Fibroblast of mammary gland (primary cell): Measurements from ENCODE around the gene GPRC5D.

Source experiments
- DNase-seq: peaks from one replicate; pipeline ENCODE4 v3.0.0-alpha.2; 2010; ENCODE audit warnings: low read depth
- H3K4me3 ChIP-seq: 2 replicates; pipeline ENCODE4 v1.5.1; 2011; ENCODE audit warnings: low read depth, mild to moderate bottlenecking, low read length, moderate library complexity; ENCODE audit not compliant: control insufficient read depth
- TF ChIP-seq, protein P1 (sequence below): conservative IDR thresholded peaks from 2 replicates; pipeline ENCODE4 v1.5.1; 2011; ENCODE audit warnings: low read depth, low read length, inconsistent platforms; ENCODE audit not compliant: control insufficient read depth, insufficient read depth

The GPRC5D gene

DNA sequence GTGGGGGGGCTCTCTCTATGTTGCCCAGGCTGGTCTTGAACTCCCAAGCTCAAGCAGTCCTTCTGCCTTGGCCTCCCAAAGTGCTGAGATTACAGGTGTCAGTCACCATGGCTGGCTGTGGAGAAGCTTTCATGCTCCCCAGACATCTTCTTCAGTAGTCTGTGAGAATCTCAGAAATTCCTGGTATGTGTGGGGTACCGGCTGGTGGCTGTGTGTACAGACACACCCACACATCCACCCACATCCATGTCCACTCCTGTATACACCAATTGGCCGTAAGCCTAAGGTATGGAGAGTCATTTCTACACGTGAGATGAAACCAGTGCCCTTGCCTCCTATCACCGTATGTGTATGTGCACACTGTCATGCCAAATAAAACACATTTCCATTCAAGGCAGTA, 27.8 kb downstream of the GPRC5D start:
- TF ChIP-seq, protein P1, sequence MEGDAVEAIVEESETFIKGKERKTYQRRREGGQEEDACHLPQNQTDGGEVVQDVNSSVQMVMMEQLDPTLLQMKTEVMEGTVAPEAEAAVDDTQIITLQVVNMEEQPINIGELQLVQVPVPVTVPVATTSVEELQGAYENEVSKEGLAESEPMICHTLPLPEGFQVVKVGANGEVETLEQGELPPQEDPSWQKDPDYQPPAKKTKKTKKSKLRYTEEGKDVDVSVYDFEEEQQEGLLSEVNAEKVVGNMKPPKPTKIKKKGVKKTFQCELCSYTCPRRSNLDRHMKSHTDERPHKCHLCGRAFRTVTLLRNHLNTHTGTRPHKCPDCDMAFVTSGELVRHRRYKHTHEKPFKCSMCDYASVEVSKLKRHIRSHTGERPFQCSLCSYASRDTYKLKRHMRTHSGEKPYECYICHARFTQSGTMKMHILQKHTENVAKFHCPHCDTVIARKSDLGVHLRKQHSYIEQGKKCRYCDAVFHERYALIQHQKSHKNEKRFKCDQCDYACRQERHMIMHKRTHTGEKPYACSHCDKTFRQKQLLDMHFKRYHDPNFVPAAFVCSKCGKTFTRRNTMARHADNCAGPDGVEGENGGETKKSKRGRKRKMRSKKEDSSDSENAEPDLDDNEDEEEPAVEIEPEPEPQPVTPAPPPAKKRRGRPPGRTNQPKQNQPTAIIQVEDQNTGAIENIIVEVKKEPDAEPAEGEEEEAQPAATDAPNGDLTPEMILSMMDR, result no peak
- no peak overlapping the region for H3K4me3 ChIP-seq
- no peak for DNase-seq

DNA sequence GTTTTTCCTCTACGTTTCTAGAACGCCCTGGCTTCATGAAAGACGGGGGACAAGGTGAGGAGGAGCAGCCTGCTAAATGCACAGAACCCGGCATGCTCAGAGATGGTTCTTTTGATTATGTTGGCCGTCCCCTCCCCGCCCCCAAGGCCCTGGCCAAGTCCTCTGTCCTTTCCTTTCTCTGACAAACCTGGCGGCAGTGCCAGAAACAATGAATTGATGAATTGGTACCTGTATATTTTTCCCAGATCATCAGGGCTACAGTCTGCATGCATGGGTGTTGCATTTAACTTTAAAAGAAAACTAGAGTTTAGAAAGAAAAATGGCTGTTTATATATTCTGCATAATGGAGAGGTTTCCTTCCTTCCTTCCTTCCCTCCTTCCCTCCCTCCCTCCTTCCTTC, 29.0 kb downstream of the GPRC5D start:
- DNase-seq, result no peak
- H3K4me3 ChIP-seq, result no peak overlapping the region
- TF ChIP-seq, protein P1, result no peak

- DNase-seq, result peak; percentile 100
- TF ChIP-seq, protein P1, result no peak
- no peak overlapping the region for H3K4me3 ChIP-seq
These were observed 29.8 kb downstream of the GPRC5D start for GRCh38 chr12:12922191-12922616.

DNA sequence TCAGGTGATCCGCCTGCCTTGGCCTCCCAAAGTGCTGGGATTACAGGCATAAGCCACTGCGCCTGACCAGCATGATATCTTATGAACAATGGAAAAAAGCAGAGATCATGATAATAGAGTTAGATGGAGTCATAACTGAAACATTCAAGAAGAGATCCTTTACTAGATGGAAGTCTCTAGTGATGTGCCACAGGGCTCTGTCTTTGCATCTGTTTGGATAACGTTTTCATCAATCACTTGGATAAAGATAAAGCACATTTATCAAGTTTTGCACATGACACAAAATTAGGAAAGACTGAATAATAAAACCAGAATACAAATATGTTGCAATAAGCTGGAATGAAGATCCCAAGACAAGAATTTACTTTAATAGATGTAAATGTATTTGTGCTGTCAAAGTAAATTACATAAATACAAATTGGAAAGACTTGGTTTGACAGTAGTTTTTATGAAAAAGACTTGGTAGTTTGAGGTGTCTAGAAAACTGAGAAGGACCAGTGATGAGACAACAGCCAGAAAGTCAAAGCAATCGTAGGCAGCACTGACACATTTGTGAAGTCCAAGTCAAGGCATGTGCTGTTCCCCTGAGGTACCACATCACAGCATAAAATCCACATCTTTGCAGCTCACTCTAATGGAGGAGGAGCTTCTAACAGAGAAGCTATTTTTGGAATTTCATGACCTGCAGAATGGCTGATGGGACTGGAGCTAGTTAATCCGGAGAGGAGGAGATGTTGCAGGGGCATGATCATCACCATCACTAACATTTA, 32.1 kb downstream of the GPRC5D start:
- H3K4me3 ChIP-seq, result no peak overlapping the region
- TF ChIP-seq, protein P1, result no peak
- no peak for DNase-seq

DNA sequence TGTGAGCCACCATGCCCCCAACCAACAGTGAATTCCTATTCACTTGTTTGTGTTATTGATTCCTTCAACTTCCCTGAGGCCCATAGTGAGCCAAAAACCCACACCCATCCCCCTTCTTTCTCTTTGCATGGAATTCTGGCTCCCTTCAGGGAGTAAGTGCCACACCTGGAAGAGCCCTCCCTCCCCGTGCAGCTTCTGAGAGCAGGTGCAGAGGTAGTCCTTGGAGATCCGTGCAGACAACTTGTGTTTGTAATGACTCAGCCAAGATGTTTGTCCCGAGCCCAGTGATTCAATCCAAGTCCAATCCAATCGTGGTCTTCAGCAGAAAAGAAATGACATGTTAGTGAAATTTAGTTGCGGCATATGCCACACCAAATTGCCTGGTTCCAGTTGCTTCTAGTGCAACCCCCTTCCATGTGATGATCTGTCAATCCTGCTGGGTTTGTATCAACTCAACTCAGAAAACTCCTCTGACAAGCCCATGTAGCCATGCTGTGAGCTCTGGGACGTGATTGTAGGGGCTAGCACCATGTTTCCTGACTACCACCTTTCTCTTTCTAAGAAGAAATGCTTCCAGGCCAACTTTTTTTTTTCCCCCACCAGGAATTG, 33.1 kb downstream of the GPRC5D start:
- H3K4me3 ChIP-seq, result no peak overlapping the region
- TF ChIP-seq, protein P1, result no peak
- DNase-seq, result no peak

DNA sequence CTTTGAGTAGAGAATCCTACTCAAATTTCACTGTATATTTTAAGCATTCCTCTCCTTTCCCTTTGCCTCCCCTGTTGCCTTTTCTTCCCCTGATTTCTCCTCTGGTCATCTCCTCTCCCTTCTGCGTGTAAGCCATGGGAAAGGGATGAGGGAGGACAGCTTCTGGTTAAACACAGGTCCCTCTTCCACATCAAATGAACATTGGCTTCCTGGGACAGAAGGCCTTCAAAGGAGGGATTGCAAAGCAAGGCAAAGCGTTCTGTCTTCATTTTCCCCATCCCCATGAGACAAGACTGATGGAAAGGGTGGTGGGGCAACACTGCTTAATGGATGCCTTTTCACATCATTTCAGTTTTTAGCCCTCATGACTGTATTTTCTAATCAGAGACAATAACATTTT, 34.5 kb downstream of the GPRC5D start:
- TF ChIP-seq, protein P1, result no peak
- no peak overlapping the region for H3K4me3 ChIP-seq

More for the DNA sequence above, 34.5 kb downstream of the GPRC5D start:
- DNase-seq, result no peak
